OCI-M2 (cell line): ENCODE results near the gene GCNA.

Experiments used
- DNase-seq: peaks from one replicate; lab custom pipeline; 2025; ENCODE audit not compliant: unreplicated experiment; lab: John Stamatoyannopoulos, UW

Gene GCNA

DNA sequence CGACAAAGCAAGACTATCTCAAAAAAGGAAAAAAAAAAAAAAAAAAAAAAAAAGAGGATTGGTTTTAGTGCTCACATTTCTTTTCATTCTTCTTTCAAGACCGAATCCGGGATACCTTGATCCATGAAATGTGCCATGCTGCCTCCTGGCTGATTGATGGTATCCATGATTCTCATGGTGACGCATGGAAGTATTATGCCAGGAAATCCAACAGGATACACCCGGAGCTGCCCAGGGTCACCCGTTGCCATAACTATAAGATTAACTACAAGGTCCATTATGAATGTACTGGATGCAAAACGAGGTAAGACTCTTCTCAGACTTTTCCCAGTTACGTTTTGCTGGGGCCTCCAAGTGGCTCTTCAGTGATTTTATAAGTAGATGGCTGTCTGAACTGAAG, 34.0 kb downstream of the GCNA start:
- DNase-seq, result no peak

- no peak for DNase-seq
Observed at GRCh38 chrX:71615056-71615455, 36.8 kb downstream of the GCNA start.

DNA sequence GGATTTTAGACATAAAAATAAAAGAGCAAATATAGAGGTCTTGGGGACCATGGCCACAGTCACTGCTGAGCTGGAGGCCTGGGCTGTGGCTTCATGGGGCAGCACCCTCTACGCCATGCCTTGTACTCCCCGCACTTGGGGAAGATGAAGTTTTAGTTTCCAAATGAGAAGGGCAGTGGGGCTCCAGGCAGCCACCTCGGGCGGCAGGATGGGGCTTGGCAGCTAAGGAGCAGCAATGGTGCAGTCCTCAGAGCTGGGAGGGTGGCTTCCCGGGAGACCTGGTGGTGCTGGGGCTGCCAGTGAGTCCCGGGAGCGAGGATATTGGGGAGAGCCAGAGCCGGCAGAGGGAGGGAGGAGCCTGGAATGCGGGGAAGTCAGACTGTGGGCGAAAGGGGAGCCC, 37.7 kb downstream of the GCNA start:
- DNase-seq, result no peak

DNA sequence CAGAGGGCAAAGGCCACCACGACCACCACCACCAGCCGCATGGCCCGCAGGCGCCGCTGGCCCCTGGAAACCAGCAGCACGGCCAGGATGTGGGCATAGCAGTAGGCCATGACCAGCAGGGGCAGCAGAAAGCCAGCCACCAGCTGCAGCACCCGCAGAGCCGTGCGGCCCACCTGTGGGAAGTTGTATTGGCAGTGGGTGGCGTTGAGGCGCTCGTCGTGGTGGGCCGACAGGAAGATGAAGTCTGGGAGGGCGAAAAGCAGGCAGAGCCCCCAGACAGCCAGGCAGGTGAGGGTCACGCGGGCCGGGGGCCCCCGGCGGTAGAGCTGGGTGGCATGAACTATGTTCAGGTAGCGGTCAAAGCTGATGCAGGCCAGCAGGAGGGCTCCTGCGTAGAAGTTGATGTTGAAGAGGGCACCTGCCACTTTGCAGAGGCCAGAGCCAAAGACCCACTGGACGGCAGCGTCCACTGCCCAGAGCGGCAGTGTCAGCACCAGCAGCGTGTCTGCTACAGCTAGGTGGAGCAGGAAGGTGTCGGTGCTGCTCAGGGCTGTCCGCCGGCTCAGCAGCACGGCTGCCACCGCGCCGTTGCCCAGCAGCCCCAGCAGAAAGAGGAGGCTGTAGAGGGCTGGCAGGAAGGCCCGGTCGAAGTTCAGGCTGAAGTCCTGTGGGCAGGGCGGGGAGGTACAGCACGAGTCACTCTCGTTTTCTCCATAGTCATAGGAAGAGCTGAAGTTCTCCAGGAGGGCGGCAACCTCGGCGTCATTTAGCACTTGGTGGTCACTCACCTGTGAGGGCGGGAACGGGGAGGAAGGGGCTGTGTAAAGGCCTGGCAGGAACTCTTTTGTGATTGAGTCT, 38.7 kb downstream of the GCNA start:
- DNase-seq, result no peak

- DNase-seq, result no peak
Observed at GRCh38 chrX:71617742-71618141, 39.5 kb downstream of the GCNA start.

GRCh38 chrX:71618303-71618721, 40.1 kb downstream of the GCNA start, which contains the start of gene CXCR3:
Gene CXCR3, minus strand, starts transcription at chrX:71618511. Its CDS starts 62 bp downstream, at chrX:71618449.
- no peak for DNase-seq

- DNase-seq, result no peak
Observed at GRCh38 chrX:71618787-71619186, 40.5 kb downstream of the GCNA start.

DNA sequence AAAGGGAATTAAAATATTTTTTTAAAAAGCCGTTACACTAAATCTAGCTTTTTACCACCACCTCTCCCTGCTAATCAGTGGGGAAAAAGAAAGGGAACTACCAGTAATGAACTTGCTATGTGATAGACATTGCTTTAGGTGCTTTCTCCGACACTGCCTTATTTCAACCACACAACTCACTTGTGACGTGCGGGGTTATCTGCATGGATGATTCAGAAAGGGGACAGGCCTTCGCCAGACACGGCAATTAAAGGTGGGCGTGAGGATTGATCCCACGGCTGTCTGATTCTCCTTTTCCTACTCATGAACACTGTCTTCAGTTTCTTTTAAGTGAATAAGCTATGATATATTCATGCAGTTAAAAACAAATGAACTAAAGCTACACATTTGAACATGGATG, 41.0 kb downstream of the GCNA start:
- DNase-seq, result no peak

- DNase-seq, result no peak
Observed at GRCh38 chrX:71619986-71620385, 41.7 kb downstream of the GCNA start.

GRCh38 chrX:71621603-71622002, 43.4 kb downstream of the GCNA start:
- DNase-seq, result no peak

- no peak for DNase-seq
Observed at GRCh38 chrX:71622032-71622575, 43.9 kb downstream of the GCNA start.

GRCh38 chrX:71622576-71623450, 44.6 kb downstream of the GCNA start:
- no peak for DNase-seq

DNA sequence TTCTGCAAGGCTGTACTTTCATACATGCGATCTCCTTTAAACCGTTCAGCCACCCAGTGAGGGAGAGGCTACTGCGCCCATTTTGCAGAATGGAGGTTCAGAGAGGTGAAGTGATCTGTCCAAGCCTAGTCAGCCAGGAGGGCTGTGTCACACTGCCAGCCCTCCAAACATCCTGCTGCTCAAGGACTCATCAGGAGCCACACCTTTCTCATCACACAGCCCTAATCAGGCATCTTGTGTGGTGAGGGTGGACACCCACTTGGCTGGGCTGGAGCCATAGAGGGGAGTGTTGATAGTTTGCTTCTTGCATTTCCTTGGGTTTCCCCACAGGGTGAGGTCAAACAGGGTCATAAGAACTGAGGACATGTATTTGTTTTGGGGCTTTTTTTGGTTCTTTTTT, 45.5 kb downstream of the GCNA start:
- no peak for DNase-seq

GRCh38 chrX:71625471-71625870, 47.2 kb downstream of the GCNA start:
- DNase-seq, result no peak

GRCh38 chrX:71626576-71626975, 48.3 kb downstream of the GCNA start:
- no peak for DNase-seq

GRCh38 chrX:71627588-71628404, 49.6 kb downstream of the GCNA start:
- DNase-seq, result no peak

DNA sequence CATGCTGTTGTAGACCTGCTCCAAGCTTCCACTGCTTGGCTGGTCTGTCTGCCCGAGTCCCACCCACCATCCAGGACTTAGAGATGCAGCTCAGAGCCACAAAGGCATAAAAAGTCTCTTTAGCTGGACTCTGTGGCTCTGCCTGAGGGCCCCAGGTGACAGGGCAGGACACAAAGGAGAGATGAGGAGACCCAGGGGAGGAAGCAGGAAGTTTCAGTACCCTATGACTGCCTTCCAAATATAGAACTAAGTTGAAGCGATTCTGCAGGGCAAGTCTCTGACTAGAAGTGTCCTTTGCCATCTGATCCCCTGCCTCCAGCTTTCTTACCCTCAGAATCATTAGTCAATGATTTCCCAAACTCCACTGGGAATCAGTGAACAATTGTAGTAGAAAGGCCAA, 51.2 kb downstream of the GCNA start:
- no peak for DNase-seq

GRCh38 chrX:71632923-71633657, 54.9 kb downstream of the GCNA start:
- DNase-seq, result no peak

GRCh38 chrX:71634366-71634765, 56.1 kb downstream of the GCNA start:
- no peak for DNase-seq
